PC-9 (cell line): ENCODE results near the gene DDX49. TPM values are rescaled to one million over a fixed set of nuclear protein-coding genes. Genes with fewer than 3 reads are reported as not detected.

Source experiments
- BruUV-seq: library from RNA; stranded (reverse); fragments of 400-500 nt; replicated peaks from 2 replicates; lab custom pipeline; 2021; lab: Mats Ljungman, UMichigan
- CTCF ChIA-PET: fragments of 300-600 bp; sonication (Branson Sonifier 250); formaldehyde crosslinking; loops from one replicate; lab custom pipeline; 2022; ENCODE audit warnings: antibody characterized with exemption; lab: Charles Lee
- POLR2A ChIA-PET: fragments of 300-600 bp; sonication (Branson Sonifier 250); formaldehyde crosslinking; loops from one replicate; lab custom pipeline; 2022; ENCODE audit warnings: antibody characterized with exemption; ENCODE audit not compliant: unreplicated experiment; lab: Charles Lee
- DNase-seq, 2 experiments: peaks; one replicate each; pipeline versions ENCODE4 v3.0.0 to v3.0.0-alpha.2; 2015 to 2022; ENCODE audit warnings: mixed read lengths in 1 of 2
- H2AFZ ChIP-seq: fragments of 200-600 bp; sonication (generic); 2 replicates; pipeline ENCODE4 v1.8.1; 2017; ENCODE audit warnings: antibody characterized with exemption
- H3F3A ChIP-seq: fragments of 200-600 bp; sonication (generic); 2 replicates; pipeline ENCODE4 v1.8.1; 2017; ENCODE audit warnings: antibody characterized with exemption, mild to moderate bottlenecking, low read depth; ENCODE audit not compliant: insufficient read depth
- H3K27ac ChIP-seq: fragments of 200-600 bp; sonication (generic); 2 replicates; pipeline ENCODE4 v1.6.1; 2016; ENCODE audit warnings: mixed run types
- H3K27me3 ChIP-seq: fragments of 200-600 bp; sonication (generic); 2 replicates; pipeline ENCODE4 v1.6.1; 2016; ENCODE audit warnings: low read depth, mixed run types; ENCODE audit not compliant: insufficient read depth
- H3K36me3 ChIP-seq: fragments of 200-600 bp; sonication (generic); 2 replicates; pipeline ENCODE4 v1.6.1; 2016; ENCODE audit warnings: low read depth, mixed run types
- H3K4me1 ChIP-seq: fragments of 200-600 bp; sonication (generic); replicated peaks from 2 replicates; pipeline ENCODE4 v1.6.1; 2016; ENCODE audit warnings: mixed run types; ENCODE audit not compliant: insufficient read depth
- H3K4me2 ChIP-seq: fragments of 200-600 bp; sonication (generic); 2 replicates; pipeline ENCODE4 v1.6.1; 2017; ENCODE audit warnings: mixed run types
- H3K4me3 ChIP-seq: fragments of 200-600 bp; sonication (generic); 2 replicates; pipeline ENCODE4 v1.6.1; 2016; ENCODE audit warnings: mixed run types
- H3K79me2 ChIP-seq: fragments of 200-600 bp; sonication (generic); 2 replicates; pipeline ENCODE4 v1.6.1; 2017; ENCODE audit warnings: low read depth, mixed run types
- H3K9me2 ChIP-seq: fragments of 200-600 bp; sonication (generic); 2 replicates; pipeline ENCODE4 v1.8.1; 2017; ENCODE audit warnings: mild to moderate bottlenecking; ENCODE audit not compliant: insufficient read depth
- H3K9me3 ChIP-seq: fragments of 200-600 bp; sonication (generic); 2 replicates; pipeline ENCODE4 v1.8.1; 2016; ENCODE audit warnings: low read depth; ENCODE audit not compliant: insufficient read depth
- H4K20me1 ChIP-seq: fragments of 200-600 bp; sonication (generic); 2 replicates; pipeline ENCODE4 v1.8.1; 2017; ENCODE audit not compliant: insufficient read depth
- CTCF ChIP-seq: fragments of 200-600 bp; sonication (generic); conservative IDR thresholded peaks from 2 replicates; pipeline ENCODE4 v1.6.1; 2017; ENCODE audit warnings: mixed run types, antibody characterized with exemption, mild to moderate bottlenecking, moderate library complexity
- EZH2 ChIP-seq: fragments of 200-600 bp; sonication (generic); IDR thresholded peaks from 2 replicates; pipeline ENCODE4 v1.8.0; 2017; ENCODE audit warnings: antibody characterized with exemption, low read depth
- intact Hi-C: fragments of 100-400 bp; cut with micrococcal nuclease; formaldehyde crosslinking; loops from one replicate; pipeline ENCODE4 v1.10.0; 2022; ENCODE audit not compliant: unreplicated experiment
- total RNA-seq: library from RNA; stranded (reverse); gene quantifications from 2 replicates; pipeline ENCODE4 v1.2.3, GENCODE V29; 2021

The DDX49 gene
- total RNA-seq, 1 experiment from 2014 or later, result 41.2 TPM

GRCh38 chr19:18906605-18907519, 12.7 kb upstream of the DDX49 start:
- Histone ChIP-seq H3K4me1 (no peaks in the 10 kb centered on the region), H2AFZ (no peak overlapping the region), H3K4me2 (no peak overlapping the region), H3K36me3 (0 out of 2 replicates have a peak, but pooled peaks cover 16% of the 10 kb centered on the region), H4K20me1 (peaks cover 37% of the 10 kb centered on the region), H3K27me3 (no peaks in the 10 kb centered on the region), H3F3A (no peaks in the 10 kb centered on the region), H3K9me3 (no peaks in the 10 kb centered on the region), H3K4me3 (no peak overlapping the region), H3K9me2 (no peaks in the 10 kb centered on the region), H3K27ac (no peak overlapping the region), H3K79me2 (no peaks in the 10 kb centered on the region)
- DNase-seq, result no peak
- intact Hi-C loops, result no loop called here
- BruUV-seq, result no TSS peak
- TF ChIP-seq CTCF (no peak), EZH2 (no peak)
- ChIA-PET CTCF (no interaction called here), POLR2A (no interaction called here)

- Histone ChIP-seq H3K4me3 (no peak overlapping the region), H3K4me1 (no peaks in the 10 kb centered on the region), H4K20me1 (peaks cover 51% of the 10 kb centered on the region), H3K27ac (no peak overlapping the region), H2AFZ (no peak overlapping the region), H3K27me3 (no peaks in the 10 kb centered on the region), H3K79me2 (peaks cover 17% of the 10 kb centered on the region), H3K36me3 (0 out of 2 replicates have a peak, but pooled peaks cover 12% of the 10 kb centered on the region), H3K9me3 (no peaks in the 10 kb centered on the region), H3F3A (no peaks in the 10 kb centered on the region), H3K4me2 (no peak overlapping the region), H3K9me2 (no peaks in the 10 kb centered on the region)
- ChIA-PET CTCF (no interaction called here), POLR2A (interaction anchor here (0.6 kb wide), 1 partner anchor 10 kb away, joined by 10 read pairs; the partner anchor contains the start of genes COPE and DDX49)
- no TSS peak for BruUV-seq
- no peak for DNase-seq
- no peak for TF ChIP-seq CTCF
- no peak for TF ChIP-seq EZH2
- intact Hi-C loops, result no loop called here
These were observed 10.4 kb upstream of the DDX49 start for GRCh38 chr19:18908917-18909619.

GRCh38 chr19:18910010-18910409, 9.5 kb upstream of the DDX49 start:
- Histone ChIP-seq H3K4me1 (no peaks in the 10 kb centered on the region), H3K27me3 (no peaks in the 10 kb centered on the region), H4K20me1 (peaks cover 57% of the 10 kb centered on the region), H3K27ac (no peak overlapping the region), H2AFZ (no peak overlapping the region), H3F3A (no peaks in the 10 kb centered on the region), H3K9me3 (no peaks in the 10 kb centered on the region), H3K79me2 (peaks cover 27% of the 10 kb centered on the region), H3K36me3 (peaks cover 5% of the 10 kb centered on the region; the same call in 1 of the 2 replicates), H3K4me2 (no peak overlapping the region), H3K9me2 (no peaks in the 10 kb centered on the region), H3K4me3 (no peak overlapping the region)
- ChIA-PET CTCF (no interaction called here), POLR2A (interaction anchor here (0.6 kb wide), 1 partner anchor 38 kb away, joined by 4 read pairs; no protein-coding TSS in a partner anchor)
- BruUV-seq, result no TSS peak
- intact Hi-C loops, result loop anchor here (10.0 kb wide), 2 partner anchors 335 to 435 kb away; partner anchors contain the start of gene UBA52
- no peak for DNase-seq
- TF ChIP-seq EZH2 (no peak), CTCF (no peak)
